Measurements from ENCODE around the gene IBA57. TPM values are rescaled to one million over a fixed set of nuclear protein-coding genes. Genes with fewer than 3 reads are reported as not detected.
A peak's percentile ranks its signal among the peaks of the same experiment; 100 is the strongest.

IBA57 gene
- total RNA-seq, 4 donors from 2014 or later, result 4.0 to 15.0 (median 11.7) TPM

DNA sequence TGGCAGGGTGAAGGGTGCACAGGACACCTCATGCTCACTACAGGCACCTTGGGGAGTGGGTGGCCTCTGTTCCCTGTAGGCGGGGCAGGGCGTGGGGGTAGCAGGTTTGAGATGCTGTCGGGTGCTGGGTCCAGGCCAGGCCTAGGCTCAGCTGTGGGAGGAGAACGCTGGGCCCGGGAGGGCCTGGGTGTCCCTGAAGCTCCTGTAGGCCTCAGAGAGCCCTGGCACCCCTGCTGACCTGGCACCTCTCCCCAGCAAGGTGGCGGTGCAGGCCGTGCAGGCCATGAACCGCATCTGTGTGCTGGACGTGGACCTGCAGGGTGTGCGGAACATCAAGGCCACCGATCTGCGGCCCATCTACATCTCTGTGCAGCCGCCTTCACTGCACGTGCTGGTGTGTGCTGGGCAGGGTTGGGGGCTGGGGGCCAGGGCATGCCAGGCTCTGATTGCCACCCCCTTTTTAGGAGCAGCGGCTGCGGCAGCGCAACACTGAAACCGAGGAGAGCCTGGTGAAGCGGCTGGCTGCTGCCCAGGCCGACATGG lies 18.4 kb upstream of the IBA57 start:
- Histone ChIP-seq H3K27ac (no peak overlapping the region), H3K36me3 (peaks cover 12 to 16% of the 10 kb centered on the region in 2 donors), H3K4me3 (replicated peaks in 1 of 3) (no peak overlapping the region), H3K4me1 (peaks cover 8 to 58% of the 10 kb centered on the region in 2 donors), H3K9me3 (no peaks in the 10 kb centered on the region), H3K27me3 (no peaks in the 10 kb centered on the region)
- TF ChIP-seq POLR2A (IDR thresholded peaks at IDR 0.05), result no peak
- TF ChIP-seq, protein P1, sequence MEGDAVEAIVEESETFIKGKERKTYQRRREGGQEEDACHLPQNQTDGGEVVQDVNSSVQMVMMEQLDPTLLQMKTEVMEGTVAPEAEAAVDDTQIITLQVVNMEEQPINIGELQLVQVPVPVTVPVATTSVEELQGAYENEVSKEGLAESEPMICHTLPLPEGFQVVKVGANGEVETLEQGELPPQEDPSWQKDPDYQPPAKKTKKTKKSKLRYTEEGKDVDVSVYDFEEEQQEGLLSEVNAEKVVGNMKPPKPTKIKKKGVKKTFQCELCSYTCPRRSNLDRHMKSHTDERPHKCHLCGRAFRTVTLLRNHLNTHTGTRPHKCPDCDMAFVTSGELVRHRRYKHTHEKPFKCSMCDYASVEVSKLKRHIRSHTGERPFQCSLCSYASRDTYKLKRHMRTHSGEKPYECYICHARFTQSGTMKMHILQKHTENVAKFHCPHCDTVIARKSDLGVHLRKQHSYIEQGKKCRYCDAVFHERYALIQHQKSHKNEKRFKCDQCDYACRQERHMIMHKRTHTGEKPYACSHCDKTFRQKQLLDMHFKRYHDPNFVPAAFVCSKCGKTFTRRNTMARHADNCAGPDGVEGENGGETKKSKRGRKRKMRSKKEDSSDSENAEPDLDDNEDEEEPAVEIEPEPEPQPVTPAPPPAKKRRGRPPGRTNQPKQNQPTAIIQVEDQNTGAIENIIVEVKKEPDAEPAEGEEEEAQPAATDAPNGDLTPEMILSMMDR (IDR thresholded peaks at IDR 0.05), result no peak
- DNase-seq, result no peak
- WGBS, 2 donors, result 95 to 99% methylated on average over 8 to 17 of the region's 20 CpGs
- intact Hi-C loops (cut with DNase I), result no loop called here

DNA sequence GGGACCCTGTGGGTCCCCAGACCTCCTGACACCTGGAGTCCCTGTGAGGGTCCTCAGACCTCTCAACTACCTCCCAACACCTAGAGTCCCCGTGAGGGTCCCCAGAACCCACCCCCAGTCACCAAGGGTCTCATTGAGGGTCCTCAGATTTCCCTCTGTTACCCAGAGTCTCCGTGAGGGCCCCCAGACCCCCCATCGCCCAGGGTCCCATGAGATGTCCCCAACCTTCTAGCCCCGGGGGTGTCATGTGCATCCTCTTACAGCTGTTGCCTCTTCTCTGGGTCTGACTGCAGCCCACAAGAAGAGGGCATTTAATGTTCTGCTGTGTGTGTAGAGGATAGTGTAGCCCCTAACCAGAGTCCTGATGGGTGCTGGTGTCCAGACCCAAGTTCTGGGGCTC lies 17.8 kb upstream of the IBA57 start:
- intact Hi-C loops (cut with DNase I), result no loop called here
- H3K9me3 ChIP-seq, result no peaks in the 10 kb centered on the region
- no peak for DNase-seq
- H3K27ac ChIP-seq, result peak overlapping the region in 1 of 3 donors; percentile 76
- no peak overlapping the region for H3K4me3 ChIP-seq (replicated peaks in 1 of 3)
- WGBS, 2 donors, result 91 to 95% methylated on average over 4 of the region's 4 CpGs
- H3K4me1 ChIP-seq, result peaks cover 3 to 52% of the 10 kb centered on the region in 2 donors
- peaks cover 12 to 16% of the 10 kb centered on the region in 2 donors for H3K36me3 ChIP-seq
- no peak for TF ChIP-seq POLR2A (IDR thresholded peaks at IDR 0.05)
- TF ChIP-seq, protein P1 (IDR thresholded peaks at IDR 0.05), result no peak
- no peaks in the 10 kb centered on the region for H3K27me3 ChIP-seq

DNA sequence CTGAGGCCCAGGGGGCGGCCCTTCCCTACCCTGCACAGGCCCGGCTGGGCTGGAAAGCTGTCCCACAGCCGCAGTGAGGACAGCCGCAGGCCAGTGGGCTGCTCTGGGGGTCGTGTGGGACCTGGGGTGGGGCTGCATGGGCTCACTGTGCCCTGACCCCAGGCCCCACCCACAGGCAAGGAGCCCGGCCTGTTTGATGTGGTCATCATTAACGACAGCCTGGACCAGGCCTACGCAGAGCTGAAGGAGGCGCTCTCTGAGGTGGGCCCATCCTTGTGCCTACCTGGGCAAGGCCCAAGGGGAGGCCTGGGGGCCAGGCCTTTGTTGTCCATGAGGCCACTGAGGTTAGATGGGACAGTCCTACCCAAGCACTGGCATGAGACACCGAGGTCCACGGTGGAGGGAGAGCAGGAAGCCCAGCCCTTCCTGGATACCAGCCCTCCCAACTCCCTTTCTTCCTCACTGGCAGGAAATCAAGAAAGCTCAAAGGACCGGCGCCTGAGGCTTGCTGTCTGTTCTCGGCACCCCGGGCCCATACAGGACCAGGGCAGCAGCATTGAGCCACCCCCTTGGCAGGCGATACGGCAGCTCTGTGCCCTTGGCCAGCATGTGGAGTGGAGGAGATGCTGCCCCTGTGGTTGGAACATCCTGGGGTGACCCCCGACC lies 17.3 kb upstream of the IBA57 start:
- H3K4me3 ChIP-seq (replicated peaks in 1 of 3), result no peak overlapping the region
- H3K27me3 ChIP-seq, result no peaks in the 10 kb centered on the region
- TF ChIP-seq POLR2A (IDR thresholded peaks at IDR 0.05), result no peak
- TF ChIP-seq, protein P1 (IDR thresholded peaks at IDR 0.05), result no peak
- H3K27ac ChIP-seq, result peak overlapping the region in 2 of 3 donors; percentile 71 to 76
- peaks cover 12 to 16% of the 10 kb centered on the region in 2 donors for H3K36me3 ChIP-seq
- no peak for DNase-seq
- WGBS, 2 donors, result 67 to 79% methylated on average over 5 to 9 of the region's 18 CpGs
- H3K4me1 ChIP-seq, result peaks cover 0 to 47% of the 10 kb centered on the region in 2 donors
- intact Hi-C loops (cut with DNase I), result no loop called here
- no peaks in the 10 kb centered on the region for H3K9me3 ChIP-seq

DNA sequence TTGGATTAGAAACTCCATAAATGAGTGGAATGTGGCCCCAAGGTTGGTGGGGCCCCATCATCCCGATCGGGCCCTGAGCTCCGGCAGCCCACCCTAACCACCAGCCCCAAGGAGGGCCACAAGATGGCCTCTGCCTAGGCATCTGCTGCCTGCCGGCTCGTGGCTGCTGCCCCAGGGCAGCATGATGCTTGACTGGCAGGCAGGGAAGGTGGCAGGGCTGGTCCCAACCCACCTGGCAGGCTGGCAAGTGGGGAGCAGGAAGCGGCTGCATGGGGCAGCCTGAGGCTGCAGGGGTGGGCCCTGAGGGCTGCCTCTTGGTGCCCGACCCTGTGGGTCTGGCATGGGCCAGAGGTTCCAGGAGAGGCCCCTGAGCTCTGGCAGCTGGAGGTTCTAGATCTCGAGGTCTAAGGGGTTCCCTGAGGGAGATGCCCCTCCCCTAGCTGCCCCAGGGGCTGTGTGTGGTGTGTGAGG lies 16.6 kb upstream of the IBA57 start:
- Histone ChIP-seq H3K27ac (peak overlapping the region; percentile 49 to 76 (median 71)), H3K4me3 (replicated peaks in 1 of 3) (no peak overlapping the region), H3K27me3 (no peaks in the 10 kb centered on the region), H3K9me3 (no peaks in the 10 kb centered on the region), H3K36me3 (peaks cover 12 to 16% of the 10 kb centered on the region in 2 donors), H3K4me1 (peaks cover 0 to 41% of the 10 kb centered on the region in 2 donors)
- TF ChIP-seq, protein P1 (IDR thresholded peaks at IDR 0.05), result no peak
- TF ChIP-seq POLR2A (IDR thresholded peaks at IDR 0.05), result no peak
- DNase-seq, result no peak
- WGBS, 2 donors, result 57 to 85% methylated on average over 2 to 5 of the region's 8 CpGs
- intact Hi-C loops (cut with DNase I), result no loop called here
